Activated CD4-positive, alpha-beta T cell treated with anti-CD3 and anti-CD28 coated beads for 4 hours (primary cell): ENCODE results near the gene HIBADH.

Experiments used
- DNase-seq, 2 donors: peaks; one replicate each; pipeline ENCODE4 v3.0.0-alpha.2; 2020

Gene HIBADH

DNA sequence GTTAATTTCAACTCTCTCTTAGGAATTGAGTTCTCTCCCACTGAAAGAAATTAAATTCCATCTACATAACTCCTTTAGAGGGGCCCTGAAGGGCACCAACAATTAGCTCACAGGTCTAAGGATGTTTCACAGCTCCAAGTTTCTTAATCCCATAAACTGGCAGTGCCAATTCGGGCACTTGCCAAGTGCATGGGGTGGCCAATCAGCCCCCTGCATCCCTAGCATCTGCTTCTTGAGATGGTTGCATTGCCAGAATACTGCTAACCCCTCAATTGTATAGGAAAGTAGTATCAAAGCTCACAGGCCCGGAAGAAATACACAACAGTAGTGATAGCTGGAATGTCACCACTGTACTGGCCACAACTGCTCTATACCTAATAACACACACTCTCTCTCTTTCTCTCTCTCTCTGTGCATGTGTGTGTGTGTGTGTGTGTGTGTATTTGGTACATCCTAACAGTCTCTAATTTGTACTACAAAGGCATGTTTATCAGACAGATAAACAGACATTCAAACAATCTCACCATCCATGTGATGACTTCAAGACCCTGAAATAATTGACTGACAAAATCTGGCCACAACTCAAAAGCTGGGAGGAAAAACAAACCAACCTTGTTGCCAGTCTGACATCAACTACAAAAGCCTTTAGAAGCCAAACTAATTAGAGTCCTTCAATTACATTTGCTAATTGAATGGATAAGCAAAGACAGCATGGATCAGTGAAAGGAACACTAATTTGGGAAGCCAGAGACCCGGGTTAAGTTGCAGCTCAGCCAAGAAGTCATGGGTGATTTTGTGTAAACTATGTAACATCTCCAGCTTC is 27.8 kb downstream of the HIBADH start:
- no peak for DNase-seq

DNA sequence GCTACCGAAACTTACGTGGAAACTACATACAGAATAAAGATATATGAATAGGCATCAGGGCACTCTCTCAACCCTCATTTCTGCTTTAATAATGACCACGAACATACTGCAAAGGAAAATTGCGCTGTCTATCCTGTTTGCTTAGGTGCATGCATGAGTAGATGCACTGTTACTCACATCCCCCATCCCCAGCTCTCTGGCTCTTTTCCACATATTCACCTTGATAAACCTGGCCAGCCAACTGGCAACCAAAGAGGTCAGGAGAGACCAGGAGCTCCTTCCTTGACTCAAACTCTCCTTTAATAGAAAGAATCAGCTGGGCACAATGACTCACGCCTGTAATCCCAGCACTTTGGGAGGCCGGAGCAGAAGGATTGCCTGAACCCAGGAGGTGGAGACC is 29.6 kb downstream of the HIBADH start:
- DNase-seq = no peak

DNA sequence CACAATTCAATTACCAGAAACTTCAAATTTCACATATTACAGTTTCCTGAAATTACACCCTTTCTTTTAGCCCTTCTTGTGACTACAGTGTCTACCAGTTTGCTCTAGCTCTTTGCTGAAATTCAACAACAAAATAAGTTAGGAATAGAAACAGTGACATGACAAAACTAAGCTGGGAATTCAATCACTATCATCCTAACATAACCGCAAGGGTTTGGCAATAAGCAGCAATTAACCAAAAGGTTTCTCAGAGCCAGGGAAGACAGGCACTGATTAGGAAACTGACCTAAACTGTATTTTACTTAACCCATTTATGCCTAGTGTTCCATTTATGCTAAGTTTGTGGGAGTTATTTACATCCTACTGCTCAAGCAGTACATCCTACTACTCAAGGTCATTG is 31.3 kb downstream of the HIBADH start:
- no peak for DNase-seq

DNA sequence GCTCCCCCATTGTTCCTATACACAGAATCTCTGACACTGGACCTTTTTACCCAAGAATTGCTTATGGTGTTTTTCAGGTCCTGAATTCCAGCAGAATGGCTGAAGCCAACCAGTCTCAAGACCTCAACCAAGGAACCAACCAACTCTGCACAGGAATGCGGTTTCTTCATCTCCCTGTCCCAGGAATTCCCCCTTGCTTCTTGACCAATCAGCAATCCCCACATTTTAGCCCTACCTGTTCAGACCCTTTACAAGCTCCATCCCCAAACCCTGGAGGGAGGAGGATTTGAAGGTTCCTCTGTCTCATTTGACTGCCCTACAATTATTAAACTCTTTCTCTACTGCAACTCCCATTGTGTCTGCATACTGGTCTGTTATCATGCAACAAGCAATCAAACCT is 35.5 kb downstream of the HIBADH start:
- no peak for DNase-seq

DNA sequence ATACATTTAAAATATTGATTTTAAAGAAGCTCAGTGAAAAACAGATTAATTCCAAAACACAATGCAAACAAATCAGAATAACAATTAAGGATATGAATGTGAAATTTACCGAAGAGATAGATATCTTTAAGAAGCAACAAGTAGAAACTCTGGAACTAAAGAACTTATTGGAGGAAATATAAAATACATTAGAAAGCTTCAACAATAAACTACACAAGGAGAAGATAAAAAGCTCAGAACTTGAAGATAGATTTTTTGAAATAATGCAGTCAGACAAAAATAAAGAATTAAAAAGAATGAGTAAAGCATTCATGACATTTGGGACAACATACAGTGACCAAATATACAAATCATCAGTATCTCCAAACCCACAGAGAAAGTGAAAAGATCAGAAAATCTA is 43.2 kb downstream of the HIBADH start:
- no peak for DNase-seq

DNA sequence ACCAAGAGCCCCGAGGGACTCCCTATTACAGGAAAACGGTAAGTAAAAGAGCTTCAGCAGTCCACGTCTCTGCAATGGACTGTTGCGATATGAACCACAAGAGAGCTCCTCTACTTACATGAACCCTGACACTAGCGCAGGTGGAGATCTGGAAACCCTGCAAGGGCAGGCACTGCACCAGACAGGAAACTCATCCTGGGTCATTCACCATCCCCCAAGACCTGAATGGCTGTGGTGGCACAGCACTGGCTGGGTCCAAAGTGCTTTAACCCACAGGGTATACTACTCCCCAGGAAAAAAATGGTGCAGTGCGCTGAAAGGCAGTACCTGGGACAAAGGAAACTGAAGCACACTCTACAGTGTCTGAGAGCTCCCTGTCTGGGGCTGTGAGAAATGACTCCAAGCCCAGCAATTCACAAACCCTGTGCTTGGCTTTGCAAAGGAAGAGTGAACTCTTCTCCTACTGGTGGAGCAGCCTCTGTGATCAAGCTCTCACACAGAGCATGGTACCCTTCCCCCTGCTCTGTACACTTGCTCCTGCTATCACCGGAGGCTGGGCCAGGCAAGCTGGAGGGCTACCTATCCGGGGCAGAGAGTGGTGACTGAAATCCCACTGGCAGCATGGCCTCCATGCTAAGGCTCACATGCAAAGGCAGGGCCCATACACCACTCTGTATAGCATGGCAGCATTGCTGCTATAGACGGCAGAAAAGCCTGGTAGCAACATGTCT is 44.9 kb downstream of the HIBADH start:
- DNase-seq = no peak

DNA sequence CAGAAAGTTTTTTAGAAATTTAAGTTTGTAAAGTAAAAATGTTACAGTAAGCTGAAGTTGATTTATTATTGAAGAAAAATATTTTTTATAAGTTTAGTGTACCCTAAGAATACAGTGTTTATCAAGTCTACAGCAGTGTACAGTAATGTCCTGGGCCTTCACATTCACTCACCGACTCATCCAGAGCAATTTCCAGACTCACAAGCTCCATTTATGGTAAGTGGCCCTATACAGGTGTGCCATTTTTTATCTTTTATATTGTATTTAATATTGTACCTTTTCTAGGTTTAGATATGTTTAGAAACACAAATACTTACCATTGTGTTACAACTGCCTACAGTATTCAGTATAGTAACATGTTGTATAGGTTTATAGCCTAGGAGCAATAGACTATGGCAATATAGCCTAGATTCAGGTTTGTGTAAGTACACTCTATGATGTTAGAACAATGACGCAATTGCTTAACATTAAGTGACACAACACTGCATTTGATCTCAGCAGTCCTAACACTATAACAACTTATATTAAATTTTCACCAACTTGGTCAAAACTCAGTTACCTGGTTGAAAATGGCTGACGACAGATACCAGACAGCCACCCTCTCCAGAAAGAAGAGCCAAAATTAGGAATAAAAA is 45.7 kb downstream of the HIBADH start:
- DNase-seq = no peak

DNA sequence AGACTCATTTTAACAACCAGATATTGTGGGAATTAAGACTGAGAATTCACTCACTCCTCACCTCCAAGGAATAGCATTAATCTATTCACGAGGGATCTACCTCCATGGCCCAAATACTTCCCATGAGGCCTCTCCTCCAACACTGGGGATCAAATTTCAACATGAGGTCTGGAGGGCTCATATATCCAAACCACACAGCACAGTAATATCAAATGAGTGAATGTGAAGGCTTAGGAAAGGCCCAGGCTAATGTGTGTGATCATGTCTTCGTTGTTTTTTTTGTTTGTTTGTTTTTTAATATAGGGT is 46.5 kb downstream of the HIBADH start:
- no peak for DNase-seq

DNA sequence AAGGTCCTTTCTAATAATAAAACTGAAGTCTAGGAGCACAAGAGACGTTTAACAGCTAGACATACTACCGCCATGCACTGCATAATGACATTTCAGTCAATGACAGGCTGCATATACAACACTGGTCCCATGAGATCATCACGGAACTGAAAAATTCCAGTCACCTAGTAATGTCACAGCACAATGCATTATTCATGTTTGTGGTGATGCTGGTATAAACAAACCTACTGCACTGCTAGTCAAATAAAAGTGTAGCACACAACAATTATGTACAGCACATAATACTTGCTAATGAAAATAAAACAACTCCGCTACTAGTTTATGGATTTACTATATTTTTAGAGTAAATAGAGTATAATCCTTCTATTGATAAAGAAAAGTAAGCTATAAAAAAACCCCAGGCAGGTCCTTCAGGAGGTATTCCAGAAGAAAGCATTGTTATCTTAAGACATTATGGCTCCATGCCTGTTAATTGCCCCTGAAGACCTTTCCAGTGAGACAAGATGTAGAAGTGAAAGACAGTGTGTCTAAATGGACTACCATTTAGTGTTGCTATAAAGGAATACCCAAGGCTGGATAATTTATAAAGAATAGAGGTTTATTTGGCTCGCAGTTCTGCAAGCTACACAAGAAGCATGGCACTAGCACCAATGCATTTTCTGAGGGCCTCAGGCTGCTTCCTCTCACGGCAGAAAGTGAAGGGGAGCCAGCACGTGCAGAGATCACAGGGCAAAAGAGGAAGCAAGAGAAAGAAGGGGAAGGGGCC is 47.1 kb downstream of the HIBADH start:
- DNase-seq = no peak

DNA sequence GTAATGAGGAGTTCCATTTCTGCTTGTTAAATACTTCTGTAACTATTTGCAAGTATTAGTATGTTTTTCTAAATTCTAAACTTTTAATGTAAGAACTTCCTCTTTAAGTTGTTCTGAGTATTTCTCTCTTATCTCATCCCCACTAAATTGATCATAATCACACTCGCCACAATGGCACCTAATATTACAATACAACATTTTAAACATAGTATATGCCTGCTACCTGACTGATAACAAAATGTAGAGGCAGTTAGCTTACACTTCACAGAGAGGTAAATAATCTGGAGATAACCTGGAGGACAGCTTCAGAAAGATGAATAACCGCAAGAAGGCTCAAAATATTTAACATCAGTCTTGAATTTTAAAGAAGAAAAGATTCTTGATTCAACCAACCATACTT is 48.6 kb downstream of the HIBADH start:
- DNase-seq = no peak

DNA sequence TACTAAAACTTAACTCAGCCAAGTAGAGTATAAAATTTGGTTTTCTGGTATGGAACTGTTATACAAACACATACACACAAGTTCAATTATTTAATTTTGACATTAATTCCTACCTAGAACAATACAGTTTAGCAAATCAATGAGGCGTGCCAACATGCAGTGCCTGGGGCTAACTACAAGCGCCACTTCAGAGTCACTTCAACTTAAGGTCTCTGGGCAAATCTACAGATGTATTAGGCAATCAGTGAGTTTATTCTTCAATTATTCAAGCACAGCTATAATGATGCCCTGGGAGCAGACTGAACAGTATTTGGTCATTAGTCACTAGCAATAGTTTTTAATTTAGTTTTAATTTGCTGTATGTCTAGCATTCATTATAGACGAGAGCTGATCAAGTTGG is 51.6 kb downstream of the HIBADH start:
- DNase-seq = no peak

DNA sequence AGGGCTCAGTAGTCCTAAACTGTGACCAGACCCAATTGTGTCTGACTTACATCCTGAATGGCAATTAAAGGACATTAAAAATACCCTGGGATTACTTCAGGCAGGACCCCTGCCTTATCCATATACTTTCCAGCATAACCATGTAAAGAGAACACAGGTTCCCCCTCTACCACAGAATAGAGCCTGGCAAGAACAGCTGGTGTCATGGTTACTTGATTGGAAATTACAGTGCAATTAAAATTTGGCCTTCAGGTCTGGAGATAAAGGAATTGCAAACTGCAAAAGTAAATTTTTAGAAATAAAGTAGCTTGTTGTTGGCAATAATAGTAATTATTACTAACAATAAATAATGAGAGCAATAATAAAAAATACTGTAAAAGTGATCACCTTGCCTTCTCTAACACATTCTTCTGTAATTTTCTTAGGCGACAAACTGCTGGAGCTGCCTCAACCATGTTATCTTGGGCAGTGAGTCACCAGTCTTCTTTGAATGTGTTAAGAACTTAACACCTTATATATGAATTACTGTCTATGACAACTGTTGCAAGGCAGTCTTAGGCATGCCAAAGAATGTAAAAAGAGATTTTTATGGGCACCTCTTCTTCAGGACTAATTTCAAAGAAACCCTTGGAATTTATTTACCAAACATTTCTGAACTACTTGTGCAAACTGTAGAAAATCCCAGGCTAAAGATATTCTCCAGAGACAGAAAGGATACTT is 53.7 kb downstream of the HIBADH start:
- no peak for DNase-seq

DNA sequence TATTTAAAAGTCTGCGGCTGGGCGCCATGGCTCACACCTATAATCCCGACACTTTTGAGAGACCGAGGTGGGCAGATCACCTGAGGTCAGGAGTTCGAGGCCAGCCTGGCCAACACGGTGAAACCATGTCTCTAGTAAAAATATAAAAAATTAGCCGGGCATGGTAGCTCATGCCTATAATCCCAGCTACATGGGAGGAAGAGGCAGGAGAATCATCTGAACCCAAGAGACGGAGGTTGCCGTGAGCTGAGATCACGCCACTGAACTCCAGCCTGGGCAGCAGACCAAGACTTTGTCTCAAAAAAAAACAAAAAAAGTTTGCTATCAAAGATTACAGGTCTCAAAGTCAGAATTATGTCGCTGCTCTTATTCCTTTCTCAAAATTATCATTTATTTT is 55.5 kb downstream of the HIBADH start:
- DNase-seq = no peak

DNA sequence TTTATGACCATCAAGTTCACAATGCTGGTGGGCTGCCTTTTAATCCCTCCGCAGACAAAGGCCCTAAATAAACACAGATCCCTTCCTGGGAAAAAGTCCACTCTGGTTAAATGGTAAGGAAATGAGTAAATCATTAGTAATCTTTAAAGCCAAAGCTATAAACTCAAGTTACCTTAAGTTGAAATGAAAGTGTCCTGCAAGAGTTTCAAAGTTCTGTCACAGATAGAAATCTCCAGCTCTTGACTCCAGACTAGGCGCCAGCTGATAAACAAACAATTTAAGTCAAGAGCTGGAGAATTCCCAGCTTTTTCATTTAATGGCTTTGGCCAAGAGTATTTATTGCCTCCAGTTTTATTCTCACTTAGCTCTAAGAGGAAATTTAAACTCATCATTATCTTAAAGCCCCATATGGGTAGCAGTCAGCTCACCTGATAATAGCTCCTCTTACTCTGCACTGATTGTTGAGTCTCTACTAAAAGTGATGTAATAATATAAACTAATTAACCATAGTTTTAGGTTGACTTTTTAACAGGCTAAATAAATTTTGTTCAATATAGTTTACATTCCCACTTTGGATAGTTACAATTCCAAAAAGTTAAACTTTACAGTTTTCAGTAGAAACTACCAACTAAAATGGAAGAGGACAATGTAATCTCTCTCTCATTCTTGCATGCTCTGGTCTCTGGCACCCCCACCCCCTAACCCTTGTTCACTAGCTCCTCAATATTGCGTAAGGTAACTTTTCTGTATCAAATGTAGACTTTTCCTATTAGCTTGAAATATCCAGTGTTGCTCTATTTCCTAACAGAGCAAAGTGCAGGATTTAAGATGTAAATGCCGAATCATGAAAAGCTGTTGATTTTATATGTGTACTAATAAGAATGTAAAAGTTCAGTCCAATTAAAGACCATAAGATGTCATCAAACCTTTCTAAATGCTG is 56.1 kb downstream of the HIBADH start:
- no peak for DNase-seq

DNA sequence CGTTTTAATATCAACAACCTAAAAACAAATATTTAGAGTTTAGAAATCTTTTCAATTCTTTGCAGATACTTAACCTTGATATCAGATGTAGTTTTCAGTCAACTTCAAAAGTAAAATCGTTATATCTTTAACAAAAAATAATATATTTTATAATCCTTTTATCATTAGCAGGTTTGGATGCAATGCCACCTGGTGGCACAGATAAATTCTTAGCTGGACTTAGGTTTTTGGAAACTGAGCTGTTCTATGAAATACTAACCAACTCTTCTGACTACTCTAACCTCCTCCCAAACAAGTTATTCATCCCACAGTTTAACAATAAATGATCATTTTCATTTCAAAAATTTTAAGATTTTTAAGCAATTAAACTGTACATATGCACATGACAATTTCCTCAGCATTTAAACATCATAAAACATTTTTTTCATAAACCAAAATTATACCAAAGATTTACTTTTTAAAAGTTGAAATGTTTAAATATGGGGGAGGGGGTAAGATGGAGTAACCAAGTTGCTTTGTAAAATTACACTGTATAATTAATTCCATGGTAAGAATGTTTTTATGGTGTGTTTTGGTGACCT is 56.9 kb downstream of the HIBADH start:
- DNase-seq = no peak

DNA sequence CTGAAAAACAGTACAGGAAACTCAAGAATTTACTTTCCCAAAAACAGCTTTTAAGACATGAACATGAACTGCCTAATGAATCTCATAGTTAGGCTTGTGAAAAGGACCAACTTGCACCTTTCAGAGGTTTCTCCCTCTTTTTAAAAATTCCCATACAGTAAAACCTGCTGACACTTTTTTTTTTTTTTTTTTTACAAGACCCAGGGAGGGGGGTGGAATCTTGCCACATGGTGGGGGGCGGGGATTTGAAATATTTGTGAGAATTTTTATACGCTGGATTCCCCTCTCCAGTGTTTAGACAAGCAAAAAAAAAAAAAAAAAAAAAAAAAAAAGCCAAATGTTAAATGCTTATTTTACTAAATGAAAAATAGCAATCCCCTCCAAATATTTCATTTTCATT is 57.4 kb downstream of the HIBADH start:
- no peak for DNase-seq

DNA sequence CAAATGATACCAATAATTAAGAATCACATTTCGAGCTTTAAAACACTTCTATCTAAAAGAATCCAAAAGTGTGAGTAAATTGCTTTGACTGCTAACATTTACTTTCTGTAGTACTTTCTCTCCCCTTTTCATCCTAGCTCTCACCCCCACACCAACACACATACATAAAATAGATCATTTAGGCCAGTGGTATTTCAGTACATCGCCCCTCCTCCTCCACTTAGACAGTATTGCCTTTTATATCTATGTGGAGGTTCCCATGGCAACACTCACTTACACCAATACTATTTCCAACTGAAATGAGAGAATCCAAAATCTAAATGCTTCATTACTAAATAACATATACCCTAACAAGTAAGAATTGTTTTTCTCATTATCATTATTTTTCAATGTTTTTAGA is 58.9 kb downstream of the HIBADH start:
- DNase-seq = no peak

DNA sequence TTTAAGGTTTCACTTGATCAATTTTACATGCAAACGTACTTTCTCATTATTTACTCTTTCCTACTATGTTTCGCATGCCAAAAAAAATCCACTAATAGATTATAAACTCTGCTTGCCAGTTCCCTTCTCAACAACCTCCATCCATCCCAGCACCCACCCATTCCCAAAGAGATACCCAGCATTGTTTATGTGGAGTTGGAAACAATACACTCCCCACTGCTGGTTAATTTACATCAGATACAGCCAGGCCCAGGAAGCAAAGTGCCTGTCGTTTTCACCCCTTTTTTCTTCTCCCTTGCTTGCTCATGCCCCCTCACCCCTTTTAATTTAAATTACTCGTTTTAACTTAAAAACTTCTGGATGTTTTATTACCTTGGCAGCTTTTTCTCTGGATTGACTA is 59.9 kb downstream of the HIBADH start:
- DNase-seq = no peak

DNA sequence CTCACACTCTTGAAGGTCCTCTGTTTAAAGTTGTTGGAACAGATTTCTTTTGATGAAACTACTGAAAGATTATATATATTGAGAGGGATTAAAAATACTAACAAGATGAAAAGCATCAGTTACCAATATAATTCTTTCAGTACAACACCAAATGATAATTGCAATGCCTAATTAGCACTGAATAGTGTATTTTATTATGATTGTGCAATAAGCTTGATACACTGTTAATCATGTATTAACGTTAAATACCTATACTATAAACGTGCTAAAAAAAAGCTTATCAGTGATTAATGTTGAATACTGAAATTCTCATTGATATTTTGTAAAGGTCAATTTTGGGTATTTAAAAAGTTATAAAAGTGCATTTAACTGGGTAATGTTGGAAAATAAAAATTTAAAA is 61.5 kb downstream of the HIBADH start:
- DNase-seq = no peak

DNA sequence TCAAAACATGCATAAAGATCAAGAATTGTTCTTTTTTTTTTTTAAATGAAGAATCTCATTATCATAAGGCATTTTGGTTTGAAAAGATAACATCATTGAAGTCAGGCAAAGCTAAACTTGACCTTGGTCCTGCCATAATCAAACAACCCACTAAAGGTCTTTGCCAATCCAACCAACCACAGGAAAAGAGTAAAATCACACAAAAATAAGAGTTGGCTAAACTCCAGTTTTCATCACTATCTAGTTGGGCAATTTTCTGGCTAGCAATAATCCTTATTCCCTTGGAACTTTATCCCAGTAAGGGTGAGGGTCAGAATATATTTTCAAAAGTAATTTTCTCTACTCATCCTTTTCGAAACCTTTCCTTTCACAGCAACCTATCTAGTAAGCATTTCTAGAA is 62.4 kb downstream of the HIBADH start:
- DNase-seq = no peak

DNA sequence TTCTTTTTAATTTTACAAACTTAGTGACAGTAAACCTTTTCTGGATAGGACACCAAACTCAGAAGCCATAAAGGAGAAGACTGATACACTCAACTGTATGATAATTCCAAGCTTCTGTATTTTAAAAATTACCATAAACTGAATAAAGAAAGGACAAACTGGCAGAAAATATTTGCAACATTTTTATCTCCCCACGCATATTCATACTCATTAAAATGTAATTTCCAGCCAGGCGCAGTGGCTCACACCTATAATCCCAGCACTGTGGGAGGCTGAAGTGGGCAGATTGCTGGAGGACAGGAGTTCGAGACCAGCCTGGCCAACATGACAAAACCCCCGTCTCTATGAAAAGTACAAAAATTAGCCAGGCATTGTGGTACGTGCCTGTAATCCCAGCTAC is 67.7 kb downstream of the HIBADH start:
- no peak for DNase-seq
